ENCODE measurements around the gene GNL2. TPM values are rescaled to one million over a fixed set of nuclear protein-coding genes. Genes with fewer than 3 reads are reported as not detected.

GNL2 gene
- total and polyA plus RNA-seq, 2 donors (not counting 1 experiment from before 2014, with no cell fraction given), result 15.7 to 44.0 TPM

- H3K9me3 ChIP-seq (ENCODE audit: control extremely low read depth in 1 of 3, control insufficient read depth in 2 of 3, insufficient read depth in 1 of 3, low read length in 2 of 3), result no peaks in the 10 kb centered on the region
- intact Hi-C loops (cut with micrococcal nuclease), result no loop called here
- ChIA-PET POLR2A (no interaction called here), CTCF (no interaction called here)
- TF ChIP-seq CTCF (IDR thresholded peaks at IDR 0.05) (no peak), EZH2 (IDR thresholded peaks at IDR 0.05; ENCODE audit: borderline replicate concordance, insufficient read depth, low read depth, low read length, poor library complexity, severe bottlenecking) (no peak)
- peaks cover 14 to 21% of the 10 kb centered on the region in 2 donors for H3K4me1 ChIP-seq (ENCODE audit: control insufficient read depth in 2 of 2, insufficient read depth in 2 of 2, low read length in 2 of 2)
- H3K79me2 ChIP-seq (ENCODE audit: control insufficient read depth, insufficient read depth, low read length), result peaks cover 19% of the 10 kb centered on the region
- H2AFZ ChIP-seq (ENCODE audit: insufficient read depth, low read depth, low read length, poor library complexity, severe bottlenecking), result no peak overlapping the region
- H3K27me3 Mint-ChIP-seq, result no peaks in the 10 kb centered on the region
- no peaks in the 10 kb centered on the region for H3K36me3 ChIP-seq (replicated peaks in 1 of 2; ENCODE audit: control extremely low read depth in 1 of 2, control insufficient read depth in 1 of 2, extremely low read depth in 1 of 2, insufficient read depth in 2 of 2, low read length in 1 of 2)
- H3K9ac ChIP-seq (ENCODE audit: low read length), result no peak overlapping the region
- 80% methylated on average over 1 of the region's 1 CpG for WGBS (ENCODE audit: insufficient coverage)
- H3K27ac Mint-ChIP-seq, result no peak overlapping the region
- no peak overlapping the region for H3K4me2 ChIP-seq (replicated peaks; ENCODE audit: low read depth, low read length, poor library complexity, severe bottlenecking)
- H3K4me3 ChIP-seq (ENCODE audit: control extremely low read depth in 1 of 5, extremely low read depth in 1 of 5, insufficient read depth in 1 of 5, low read depth in 2 of 5, low read length in 4 of 5), result no peak overlapping the region
- ATAC-seq (ENCODE audit: low read depth) (no peak), DNase-seq (no peak)
- H3K27me3 ChIP-seq (replicated peaks in 1 of 4; ENCODE audit: control extremely low read depth in 1 of 4, control insufficient read depth in 3 of 4, insufficient read depth in 4 of 4, low read length in 3 of 4), result no peaks in the 10 kb centered on the region
- H3K27ac ChIP-seq (ENCODE audit: low read length in 2 of 2), result no peak overlapping the region
- H3K4me1 Mint-ChIP-seq, result peaks cover 32% of the 10 kb centered on the region
- H3K9me3 Mint-ChIP-seq (ENCODE audit: insufficient read depth), result no peaks in the 10 kb centered on the region
- H3K4me3 Mint-ChIP-seq, result peak overlapping the region; percentile 24
- H4K20me1 ChIP-seq (ENCODE audit: control insufficient read depth, insufficient read depth, low read length, poor library complexity, severe bottlenecking), result no peaks in the 10 kb centered on the region
Observed at GRCh38 chr1:37517569-37517968, 78.2 kb downstream of the GNL2 start.

Small RNAs within 50 kb of the gene (small RNA-seq; reads per million reads assigned to genes)
- gene AL034379.1 (ENCODE audit: insufficient read length, low read depth, low replicate concordance), result not detected

Other genes starting within 250 kb of the GNL2 start
- 67.9 and 73.0 TPM in 2 replicates for gene ZC3H12A, start 121.4 kb downstream of the GNL2 start, total RNA-seq
- gene ZC3H12A, start 121.4 kb downstream of the GNL2 start, polyA plus RNA-seq, result 170 and 177 TPM in 2 replicates
- gene MEAF6, start 81.2 kb downstream of the GNL2 start, total RNA-seq, result 82.0 and 84.2 TPM in 2 replicates
- 52.5 and 73.3 TPM in 2 replicates for gene MEAF6, start 81.2 kb downstream of the GNL2 start, polyA plus RNA-seq
- 45.0 and 45.1 TPM in 2 replicates for gene SNIP1, start 41.6 kb downstream of the GNL2 start, total RNA-seq
- gene SNIP1, start 41.6 kb downstream of the GNL2 start, polyA plus RNA-seq, result 6.0 and 16.1 TPM in 2 replicates
- gene DNALI1, start 39.0 kb downstream of the GNL2 start, total RNA-seq, result not detected in 2 replicates
- gene DNALI1, start 39.0 kb downstream of the GNL2 start, polyA plus RNA-seq, result not detected in 2 replicates
- not detected in 2 replicates for gene RSPO1, start 39.0 kb upstream of the GNL2 start, total RNA-seq
- gene RSPO1, start 39.0 kb upstream of the GNL2 start, polyA plus RNA-seq, result not detected in 2 replicates
- gene CDCA8, start 96.6 kb upstream of the GNL2 start, total RNA-seq, result 1.3 and 1.5 TPM in 2 replicates
- gene CDCA8, start 96.6 kb upstream of the GNL2 start, polyA plus RNA-seq, result 1.4 and 1.6 TPM in 2 replicates
- 0.39 and 0.61 TPM in 2 replicates for gene EPHA10, start 169.2 kb upstream of the GNL2 start, total RNA-seq
- gene EPHA10, start 169.2 kb upstream of the GNL2 start, polyA plus RNA-seq, result 0.17 and 0.94 TPM in 2 replicates
- gene MANEAL, start 197.9 kb upstream of the GNL2 start, total RNA-seq, result 6.6 and 7.8 TPM in 2 replicates
- gene MANEAL, start 197.9 kb upstream of the GNL2 start, polyA plus RNA-seq, result 1.1 and 3.1 TPM in 2 replicates
- gene C1orf122, start 211.9 kb upstream of the GNL2 start, total RNA-seq, result 15.7 and 16.9 TPM in 2 replicates
- 10.7 and 15.7 TPM in 2 replicates for gene C1orf122, start 211.9 kb upstream of the GNL2 start, polyA plus RNA-seq
- gene YRDC, start 212.3 kb upstream of the GNL2 start, total RNA-seq, result 12.5 and 14.0 TPM in 2 replicates
- gene YRDC, start 212.3 kb upstream of the GNL2 start, polyA plus RNA-seq, result 16.7 and 17.1 TPM in 2 replicates